Ramos (cell line): ENCODE data around the gene ENO2.

ENCODE experiments used
- in situ Hi-C: fragments of 300-500 bp; cut with MboI; formaldehyde crosslinking; loops from one replicate; pipeline ENCODE4 v1.14.3; 2022; ENCODE audit warnings: low sequenced_read_pairs; ENCODE audit not compliant: unreplicated experiment

ENO2 gene

DNA sequence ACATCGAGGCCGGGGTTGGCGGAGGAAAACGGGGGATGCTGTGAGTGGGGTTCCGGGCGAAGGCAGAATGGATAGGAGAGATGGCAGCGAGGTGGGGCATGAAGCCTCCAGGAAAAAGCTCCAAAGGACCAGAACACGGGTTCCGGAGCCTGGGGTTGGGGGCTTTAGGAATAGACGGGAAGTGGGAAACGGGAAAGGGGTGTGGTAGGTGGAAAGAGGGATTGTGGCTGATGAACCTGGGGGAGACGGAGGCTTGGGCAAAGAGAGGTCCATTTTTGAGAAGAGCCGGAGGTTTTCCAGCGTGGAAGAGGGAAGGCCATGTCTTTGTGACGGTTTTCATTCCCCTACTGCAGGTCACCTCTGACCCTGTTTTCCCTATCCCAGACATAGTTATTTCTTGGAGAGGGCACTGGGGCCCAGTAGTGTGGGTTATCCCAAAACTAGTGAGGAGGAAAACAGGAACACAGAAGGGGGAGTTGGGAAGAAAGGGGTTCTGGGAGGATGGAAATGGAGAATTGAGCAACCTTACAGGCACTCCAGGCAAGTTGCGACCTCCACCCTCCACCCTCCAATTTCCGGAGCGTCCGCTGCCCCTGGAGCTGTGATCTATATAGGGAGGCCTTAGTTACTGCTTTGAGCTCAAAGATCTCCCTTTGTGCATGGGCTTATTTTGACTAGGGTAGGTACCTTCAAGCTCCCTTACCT lies 14.5 kb downstream of the ENO2 start:
- in situ Hi-C loops: no loop called here

DNA sequence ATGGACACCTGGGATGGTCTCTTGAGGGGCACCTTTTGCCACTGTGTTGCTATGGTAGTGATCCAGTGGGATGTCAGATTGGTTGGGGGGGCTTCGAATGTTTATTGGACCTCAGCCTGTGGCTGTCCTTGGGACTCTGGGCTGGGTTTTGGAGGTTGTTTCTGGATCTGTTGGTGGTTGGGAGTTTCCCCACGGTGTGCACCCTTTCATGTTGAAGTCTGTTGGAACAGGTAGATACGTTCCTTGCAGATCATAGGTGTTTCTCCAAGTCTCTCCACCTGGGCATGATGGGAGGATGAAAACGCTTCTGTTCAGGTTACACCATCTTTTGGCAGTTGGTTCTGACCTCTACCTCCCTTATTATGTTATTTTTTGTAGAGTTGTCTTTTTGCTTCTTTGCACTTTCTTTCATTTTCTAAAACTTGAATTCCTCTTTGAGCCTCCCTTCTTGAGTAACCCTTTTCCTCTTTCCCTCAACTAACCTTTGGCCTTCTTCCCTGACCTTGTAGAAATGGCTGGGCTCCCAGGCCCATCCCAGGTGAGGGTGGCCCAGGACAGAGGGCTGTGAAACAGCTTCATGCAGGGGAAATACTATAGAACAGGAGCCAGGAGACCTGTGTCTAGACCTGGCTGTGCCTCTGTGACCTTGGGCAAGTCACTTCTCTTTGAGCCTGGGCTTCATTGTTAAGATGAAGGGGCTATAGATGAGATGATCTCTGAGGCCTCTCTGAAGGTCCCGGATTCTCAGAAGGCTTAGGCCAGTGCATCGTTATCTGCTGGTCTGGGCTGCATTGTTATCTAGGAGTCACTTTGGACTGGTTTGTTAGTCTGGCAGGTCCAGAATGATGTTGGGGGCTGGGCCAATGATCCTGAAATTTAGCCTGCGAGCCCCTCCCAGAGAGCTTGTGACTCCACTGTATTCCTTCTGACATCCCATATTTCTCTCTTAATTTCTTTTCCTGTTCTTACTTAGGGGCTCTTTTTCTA lies 15.4 kb downstream of the ENO2 start:
- in situ Hi-C loops: loop anchor here (5.0 kb wide), 1 partner anchor 163 kb away; the partner anchor contains the start of gene C1R

DNA sequence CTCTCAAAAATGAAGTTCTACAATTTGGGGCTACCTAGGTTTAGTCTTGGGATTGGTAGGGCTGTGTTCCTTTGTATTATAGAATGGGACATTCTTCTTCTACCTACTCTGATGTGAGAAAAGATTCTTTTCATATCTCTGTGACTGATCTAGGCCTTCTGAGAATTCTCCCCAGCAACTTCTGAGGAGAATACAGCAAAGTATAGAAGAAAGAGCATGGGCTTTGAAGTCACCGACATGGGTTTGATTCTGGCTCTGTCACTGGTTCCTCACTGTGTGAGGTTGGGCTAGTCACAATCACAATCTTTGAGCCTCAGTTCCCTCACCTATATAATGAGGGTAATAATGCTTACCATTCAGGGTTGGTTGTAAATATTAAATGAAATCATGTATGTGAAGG lies 18.4 kb downstream of the ENO2 start:
- in situ Hi-C loops: loop anchor here (5.0 kb wide), 1 partner anchor 160 kb away; the partner anchor contains the start of gene C1R

DNA sequence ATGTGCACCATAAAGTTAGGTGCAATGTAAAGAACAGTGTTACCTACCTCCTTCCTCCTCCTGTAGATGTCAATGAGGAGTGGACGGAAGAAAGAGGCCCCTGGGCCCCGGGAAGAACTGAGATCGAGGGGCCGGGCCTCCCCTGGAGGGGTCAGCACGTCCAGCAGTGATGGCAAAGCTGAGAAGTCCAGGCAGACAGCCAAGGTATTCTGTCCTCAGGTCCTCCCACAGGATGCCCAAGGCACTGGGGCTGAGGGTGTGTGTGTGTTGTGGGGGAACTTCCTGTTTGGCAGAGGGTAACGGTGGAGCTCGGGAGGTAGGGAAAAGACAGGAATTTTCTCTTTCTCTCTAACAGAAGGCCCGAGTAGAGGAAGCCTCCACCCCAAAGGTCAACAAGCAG lies 19.7 kb downstream of the ENO2 start:
- in situ Hi-C loops: loop anchor here (5.0 kb wide), 1 partner anchor 158 kb away; the partner anchor contains the start of gene C1R

DNA sequence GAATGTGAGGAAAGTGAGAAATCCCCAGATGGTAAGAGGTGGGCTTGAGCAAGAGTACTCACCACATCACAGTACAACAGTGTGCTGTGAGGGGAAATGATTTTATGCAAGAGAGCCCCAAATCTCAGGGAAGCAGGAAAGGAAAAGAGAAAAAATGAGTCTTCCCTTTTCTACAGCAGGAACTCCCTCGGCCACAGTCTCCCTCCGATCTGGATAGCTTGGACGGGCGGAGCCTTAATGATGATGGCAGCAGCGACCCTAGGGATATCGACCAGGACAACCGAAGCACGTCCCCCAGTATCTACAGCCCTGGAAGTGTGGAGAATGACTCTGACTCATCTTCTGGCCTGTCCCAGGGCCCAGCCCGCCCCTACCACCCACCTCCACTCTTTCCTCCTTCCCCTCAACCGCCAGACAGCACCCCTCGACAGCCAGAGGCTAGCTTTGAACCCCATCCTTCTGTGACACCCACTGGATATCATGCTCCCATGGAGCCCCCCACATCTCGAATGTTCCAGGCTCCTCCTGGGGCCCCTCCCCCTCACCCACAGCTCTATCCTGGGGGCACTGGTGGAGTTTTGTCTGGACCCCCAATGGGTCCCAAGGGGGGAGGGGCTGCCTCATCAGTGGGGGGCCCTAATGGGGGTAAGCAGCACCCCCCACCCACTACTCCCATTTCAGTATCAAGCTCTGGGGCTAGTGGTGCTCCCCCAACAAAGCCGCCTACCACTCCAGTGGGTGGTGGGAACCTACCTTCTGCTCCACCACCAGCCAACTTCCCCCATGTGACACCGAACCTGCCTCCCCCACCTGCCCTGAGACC lies 21.2 kb downstream of the ENO2 start:
- in situ Hi-C loops: no loop called here

DNA sequence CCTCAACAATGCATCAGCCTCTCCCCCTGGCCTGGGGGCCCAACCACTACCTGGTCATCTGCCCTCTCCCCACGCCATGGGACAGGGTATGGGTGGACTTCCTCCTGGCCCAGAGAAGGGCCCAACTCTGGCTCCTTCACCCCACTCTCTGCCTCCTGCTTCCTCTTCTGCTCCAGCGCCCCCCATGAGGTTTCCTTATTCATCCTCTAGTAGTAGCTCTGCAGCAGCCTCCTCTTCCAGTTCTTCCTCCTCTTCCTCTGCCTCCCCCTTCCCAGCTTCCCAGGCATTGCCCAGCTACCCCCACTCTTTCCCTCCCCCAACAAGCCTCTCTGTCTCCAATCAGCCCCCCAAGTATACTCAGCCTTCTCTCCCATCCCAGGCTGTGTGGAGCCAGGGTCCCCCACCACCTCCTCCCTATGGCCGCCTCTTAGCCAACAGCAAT lies 21.8 kb downstream of the ENO2 start:
- in situ Hi-C loops: no loop called here

DNA sequence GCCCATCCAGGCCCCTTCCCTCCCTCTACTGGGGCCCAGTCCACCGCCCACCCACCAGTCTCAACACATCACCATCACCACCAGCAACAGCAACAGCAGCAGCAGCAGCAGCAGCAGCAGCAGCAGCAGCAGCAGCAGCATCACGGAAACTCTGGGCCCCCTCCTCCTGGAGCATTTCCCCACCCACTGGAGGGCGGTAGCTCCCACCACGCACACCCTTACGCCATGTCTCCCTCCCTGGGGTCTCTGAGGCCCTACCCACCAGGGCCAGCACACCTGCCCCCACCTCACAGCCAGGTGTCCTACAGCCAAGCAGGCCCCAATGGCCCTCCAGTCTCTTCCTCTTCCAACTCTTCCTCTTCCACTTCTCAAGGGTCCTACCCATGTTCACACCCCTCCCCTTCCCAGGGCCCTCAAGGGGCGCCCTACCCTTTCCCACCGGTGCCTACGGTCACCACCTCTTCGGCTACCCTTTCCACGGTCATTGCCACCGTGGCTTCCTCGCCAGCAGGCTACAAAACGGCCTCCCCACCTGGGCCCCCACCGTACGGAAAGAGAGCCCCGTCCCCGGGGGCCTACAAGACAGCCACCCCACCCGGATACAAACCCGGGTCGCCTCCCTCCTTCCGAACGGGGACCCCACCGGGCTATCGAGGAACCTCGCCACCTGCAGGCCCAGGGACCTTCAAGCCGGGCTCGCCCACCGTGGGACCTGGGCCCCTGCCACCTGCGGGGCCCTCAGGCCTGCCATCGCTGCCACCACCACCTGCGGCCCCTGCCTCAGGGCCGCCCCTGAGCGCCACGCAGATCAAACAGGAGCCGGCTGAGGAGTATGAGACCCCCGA lies 22.5 kb downstream of the ENO2 start:
- in situ Hi-C loops: no loop called here

DNA sequence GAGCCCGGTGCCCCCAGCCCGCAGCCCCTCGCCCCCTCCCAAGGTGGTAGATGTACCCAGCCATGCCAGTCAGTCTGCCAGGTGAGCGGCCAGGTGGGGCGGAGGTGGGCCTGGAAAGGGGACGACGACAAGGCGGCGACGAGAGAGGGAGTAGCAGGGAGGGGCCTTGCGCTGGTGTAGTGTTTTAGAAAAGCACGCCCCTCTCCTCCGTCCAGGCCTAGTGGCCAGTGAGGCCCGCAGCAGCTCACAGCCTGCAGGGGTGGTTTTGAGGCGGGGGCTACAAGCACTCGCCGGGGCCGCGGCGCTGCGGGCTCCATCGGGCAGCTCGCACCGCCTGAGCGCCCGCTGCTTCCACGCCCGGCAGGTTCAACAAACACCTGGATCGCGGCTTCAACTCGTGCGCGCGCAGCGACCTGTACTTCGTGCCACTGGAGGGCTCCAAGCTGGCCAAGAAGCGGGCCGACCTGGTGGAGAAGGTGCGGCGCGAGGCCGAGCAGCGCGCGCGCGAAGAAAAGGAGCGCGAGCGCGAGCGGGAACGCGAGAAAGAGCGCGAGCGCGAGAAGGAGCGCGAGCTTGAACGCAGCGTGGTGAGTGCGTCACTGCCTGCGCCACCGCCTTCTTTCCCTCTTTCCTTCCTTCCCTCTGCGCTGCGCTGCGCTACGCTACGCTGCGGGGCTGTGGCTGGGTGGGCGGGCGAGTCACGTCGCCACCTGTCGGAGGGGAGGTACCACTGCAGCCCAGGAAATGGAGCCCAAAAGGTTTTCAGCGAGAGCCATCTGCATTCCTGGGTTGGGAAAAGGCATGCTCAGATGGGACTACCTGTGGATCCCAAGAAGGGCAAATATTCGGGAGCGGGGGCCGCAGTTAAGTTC lies 23.3 kb downstream of the ENO2 start:
- in situ Hi-C loops: no loop called here

DNA sequence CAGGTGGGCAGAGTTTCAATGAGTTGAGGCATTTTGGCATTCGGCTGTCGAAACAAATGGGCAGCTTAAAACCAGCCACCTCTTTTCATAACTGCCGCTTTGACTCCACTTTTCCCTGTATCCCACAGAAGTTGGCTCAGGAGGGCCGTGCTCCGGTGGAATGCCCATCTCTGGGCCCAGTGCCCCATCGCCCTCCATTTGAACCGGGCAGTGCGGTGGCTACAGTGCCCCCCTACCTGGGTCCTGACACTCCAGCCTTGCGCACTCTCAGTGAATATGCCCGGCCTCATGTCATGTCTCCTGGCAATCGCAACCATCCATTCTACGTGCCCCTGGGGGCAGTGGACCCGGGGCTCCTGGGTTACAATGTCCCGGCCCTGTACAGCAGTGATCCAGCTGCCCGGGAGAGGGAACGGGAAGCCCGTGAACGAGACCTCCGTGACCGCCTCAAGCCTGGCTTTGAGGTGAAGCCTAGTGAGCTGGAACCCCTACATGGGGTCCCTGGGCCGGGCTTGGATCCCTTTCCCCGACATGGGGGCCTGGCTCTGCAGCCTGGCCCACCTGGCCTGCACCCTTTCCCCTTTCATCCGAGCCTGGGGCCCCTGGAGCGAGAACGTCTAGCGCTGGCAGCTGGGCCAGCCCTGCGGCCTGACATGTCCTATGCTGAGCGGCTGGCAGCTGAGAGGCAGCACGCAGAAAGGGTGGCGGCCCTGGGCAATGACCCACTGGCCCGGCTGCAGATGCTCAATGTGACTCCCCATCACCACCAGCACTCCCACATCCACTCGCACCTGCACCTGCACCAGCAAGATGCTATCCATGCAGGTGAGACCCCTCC lies 24.2 kb downstream of the ENO2 start:
- in situ Hi-C loops: no loop called here

DNA sequence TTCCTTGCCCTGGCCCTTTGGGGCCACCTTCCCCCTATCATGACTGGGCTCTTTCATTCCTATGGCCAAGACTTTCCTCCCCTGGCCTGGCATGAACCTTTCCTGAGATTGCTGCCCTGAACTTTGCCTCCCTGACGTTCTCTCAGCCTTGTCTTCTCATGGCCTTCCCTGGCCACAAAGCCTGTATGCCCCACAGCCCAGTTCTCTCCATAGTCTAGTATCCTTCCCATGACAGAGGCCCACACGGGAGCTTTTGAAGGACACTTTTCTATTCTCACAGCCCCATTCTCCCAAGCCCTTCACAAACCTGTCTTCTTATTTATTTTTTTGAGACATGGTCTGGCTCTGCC lies 24.8 kb downstream of the ENO2 start:
- in situ Hi-C loops: no loop called here

DNA sequence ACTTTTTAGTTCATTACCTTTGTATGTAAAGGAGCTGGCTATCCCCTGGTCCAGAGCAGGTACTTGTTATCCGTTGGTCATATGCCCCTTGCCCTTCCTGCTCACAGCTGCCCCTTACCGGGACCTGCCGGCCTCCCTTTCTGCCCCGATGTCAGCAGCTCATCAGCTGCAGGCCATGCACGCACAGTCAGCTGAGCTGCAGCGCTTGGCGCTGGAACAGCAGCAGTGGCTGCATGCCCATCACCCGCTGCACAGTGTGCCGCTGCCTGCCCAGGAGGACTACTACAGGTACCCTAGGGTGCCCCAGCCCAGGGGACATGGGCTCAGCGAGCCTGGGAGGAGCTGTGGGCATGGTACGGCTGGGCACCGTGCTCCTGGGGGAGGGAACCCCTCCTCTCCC lies 26.9 kb downstream of the ENO2 start:
- in situ Hi-C loops: no loop called here

DNA sequence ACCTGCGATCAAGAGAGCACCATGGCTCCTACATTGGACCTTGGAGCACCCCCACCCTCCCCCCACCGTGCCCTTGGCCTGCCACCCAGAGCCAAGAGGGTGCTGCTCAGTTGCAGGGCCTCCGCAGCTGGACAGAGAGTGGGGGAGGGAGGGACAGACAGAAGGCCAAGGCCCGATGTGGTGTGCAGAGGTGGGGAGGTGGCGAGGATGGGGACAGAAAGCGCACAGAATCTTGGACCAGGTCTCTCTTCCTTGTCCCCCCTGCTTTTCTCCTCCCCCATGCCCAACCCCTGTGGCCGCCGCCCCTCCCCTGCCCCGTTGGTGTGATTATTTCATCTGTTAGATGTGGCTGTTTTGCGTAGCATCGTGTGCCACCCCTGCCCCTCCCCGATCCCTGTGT lies 27.4 kb downstream of the ENO2 start:
- in situ Hi-C loops: no loop called here

DNA sequence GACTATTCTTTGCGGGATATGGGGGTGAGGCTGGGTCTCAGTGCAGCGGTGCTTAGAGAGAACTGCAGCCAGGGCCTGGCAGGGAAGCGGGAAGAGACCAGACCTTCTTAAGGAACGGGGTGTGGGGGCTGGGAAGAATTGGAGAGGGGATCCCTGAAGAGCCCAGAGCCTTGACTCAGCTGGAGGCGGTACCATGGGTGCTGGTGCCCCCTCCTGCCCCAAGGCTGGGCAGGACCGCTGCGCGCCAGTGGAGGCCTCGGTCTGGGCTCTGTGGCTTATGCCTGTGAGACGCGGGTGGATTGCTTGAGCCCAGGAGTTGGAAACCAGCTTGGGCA lies 27.9 kb downstream of the ENO2 start:
- in situ Hi-C loops: no loop called here

DNA sequence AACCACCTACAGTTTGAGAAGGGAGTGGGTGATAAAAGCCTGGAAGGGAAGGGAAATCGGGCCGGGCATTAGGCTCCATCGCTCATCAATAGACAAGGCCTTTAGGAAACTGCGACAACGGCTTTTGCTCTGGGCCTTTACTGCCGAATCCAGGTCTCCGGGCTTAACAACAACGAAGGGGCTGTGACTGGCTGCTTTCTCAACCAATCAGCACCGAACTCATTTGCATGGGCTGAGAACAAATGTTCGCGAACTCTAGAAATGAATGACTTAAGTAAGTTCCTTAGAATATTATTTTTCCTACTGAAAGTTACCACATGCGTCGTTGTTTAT lies 29.0 kb downstream of the ENO2 start:
- in situ Hi-C loops: no loop called here

DNA sequence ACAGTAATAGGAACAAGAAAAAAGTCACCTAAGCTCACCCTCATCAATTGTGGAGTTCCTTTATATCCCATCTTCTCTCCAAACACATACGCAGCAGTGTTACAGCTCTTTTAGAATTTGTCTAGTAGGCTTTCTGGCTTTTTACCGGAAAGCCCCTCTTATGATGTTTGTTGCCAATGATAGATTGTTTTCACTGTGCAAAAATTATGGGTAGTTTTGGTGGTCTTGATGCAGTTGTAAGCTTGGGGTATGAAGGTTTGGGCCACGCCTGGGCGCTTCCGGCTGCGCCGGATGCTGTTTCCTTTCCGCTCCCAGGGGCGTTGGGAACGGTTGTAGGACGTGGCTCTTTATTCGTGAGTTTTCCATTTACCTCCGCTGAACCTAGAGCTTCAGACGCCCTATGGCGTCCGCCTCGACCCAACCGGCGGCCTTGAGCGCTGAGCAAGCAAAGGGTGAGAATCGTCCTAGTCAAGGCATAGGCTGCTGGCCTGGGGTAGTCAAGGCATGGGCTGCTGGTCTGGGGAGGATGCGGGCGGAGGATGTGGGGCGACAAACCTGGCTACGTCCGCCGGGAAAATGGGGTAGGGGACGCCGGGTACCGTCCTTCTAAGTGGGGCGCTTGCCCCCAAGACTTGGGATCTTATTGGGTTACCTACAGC lies 29.5 kb downstream of the ENO2 start, which contains the start of the genes C12orf57 and RNU7-1:
Gene C12orf57 (plus strand): TSS at position 301 of the 659 bp plus-strand sequence. CDS start 100 bp downstream, at position 401.
Gene RNU7-1 (plus strand): TSS at position 95 of the 659 bp plus-strand sequence.
- in situ Hi-C loops: no loop called here

DNA sequence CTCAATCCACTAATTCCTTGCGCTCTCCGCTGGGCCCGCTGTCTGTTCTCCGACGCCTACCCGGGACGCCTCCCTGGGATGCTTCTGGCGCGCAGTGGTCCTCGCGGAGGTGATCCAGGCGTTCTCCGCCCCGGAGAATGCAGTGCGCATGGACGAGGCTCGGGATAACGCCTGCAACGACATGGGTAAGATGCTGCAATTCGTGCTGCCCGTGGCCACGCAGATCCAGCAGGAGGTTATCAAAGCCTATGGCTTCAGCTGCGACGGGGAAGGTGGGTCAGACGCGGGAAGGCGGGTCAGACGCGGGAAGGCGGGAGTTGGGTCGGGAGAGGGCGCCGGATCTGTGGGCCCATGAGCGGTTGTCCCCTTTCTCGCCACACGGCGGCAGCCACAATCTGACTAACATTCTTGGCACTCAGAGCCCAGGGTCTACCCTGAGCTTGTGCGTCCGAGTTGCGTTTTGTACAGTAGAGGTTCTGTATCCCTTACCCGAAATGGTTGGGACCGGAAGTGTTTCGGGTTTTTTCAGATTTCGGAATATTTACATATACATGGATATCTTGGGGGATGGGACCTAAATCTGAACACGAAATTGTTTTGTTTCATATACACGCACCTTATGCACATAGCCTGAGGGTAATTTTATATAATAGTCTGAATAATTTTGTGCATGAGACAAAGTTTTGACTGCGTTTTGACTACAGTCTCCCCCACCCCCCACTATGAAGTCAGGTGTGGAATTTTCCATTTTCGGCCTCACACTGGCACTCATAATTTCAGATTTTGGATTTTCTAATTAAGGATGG lies 30.2 kb downstream of the ENO2 start:
- in situ Hi-C loops: no loop called here
